Measurements from ENCODE around the gene U2AF1L4. TPM values are rescaled to one million over a fixed set of nuclear protein-coding genes. Genes with fewer than 3 reads are reported as not detected.

The U2AF1L4 gene
- total RNA-seq, 1 donor from 2014 or later, result 6.6 TPM

- H3K36me3 ChIP-seq, result peaks cover 3 to 56% of the 10 kb centered on the region in 2 donors
- intact Hi-C loops (cut with DNase I), result no loop called here
Observed at GRCh38 chr19:35720648-35721047, 24.6 kb downstream of the U2AF1L4 start.

GRCh38 chr19:35720163-35720524 lies 25.1 kb downstream of the U2AF1L4 start:
- no peaks in the 10 kb centered on the region for H3K9me3 ChIP-seq
- H3K4me1 ChIP-seq, result peaks cover 29% of the 10 kb centered on the region
- H3K4me3 ChIP-seq, result no peak overlapping the region
- H3K27ac ChIP-seq, result no peak overlapping the region
- intact Hi-C loops (cut with DNase I), result no loop called here
- no peaks in the 10 kb centered on the region for H3K27me3 ChIP-seq
- DNase-seq (ENCODE audit: extremely low spot score in 2 of 2), result no peak
- TF ChIP-seq POLR2AphosphoS5 (IDR thresholded peaks at IDR 0.05; ENCODE audit: insufficient read depth in 1 of 2, low read depth in 1 of 2) (no peak), CTCF (IDR thresholded peaks at IDR 0.05) (no peak), POLR2A (IDR thresholded peaks at IDR 0.05) (no peak)
- peaks cover 3 to 51% of the 10 kb centered on the region in 2 donors for H3K36me3 ChIP-seq

More at GRCh38 chr19:35720648-35721047, 24.6 kb downstream of the U2AF1L4 start:
- TF ChIP-seq CTCF (IDR thresholded peaks at IDR 0.05) (no peak), POLR2AphosphoS5 (IDR thresholded peaks at IDR 0.05; ENCODE audit: insufficient read depth in 1 of 2, low read depth in 1 of 2) (no peak), POLR2A (IDR thresholded peaks at IDR 0.05) (no peak)
- no peak for DNase-seq (ENCODE audit: extremely low spot score in 2 of 2)
- peaks cover 24% of the 10 kb centered on the region for H3K4me1 ChIP-seq
- no peaks in the 10 kb centered on the region for H3K9me3 ChIP-seq
- H3K27ac ChIP-seq, result no peak overlapping the region
- no peak overlapping the region for H3K4me3 ChIP-seq
- no peaks in the 10 kb centered on the region for H3K27me3 ChIP-seq

GRCh38 chr19:35719402-35720162 lies 25.6 kb downstream of the U2AF1L4 start:
- TF ChIP-seq POLR2A (IDR thresholded peaks at IDR 0.05) (no peak), CTCF (IDR thresholded peaks at IDR 0.05) (no peak), POLR2AphosphoS5 (IDR thresholded peaks at IDR 0.05; ENCODE audit: insufficient read depth in 1 of 2, low read depth in 1 of 2) (no peak)
- Histone ChIP-seq H3K4me3 (peak overlapping the region in 1 of 2 donors; percentile 67), H3K27ac (no peak overlapping the region), H3K36me3 (peaks cover 3 to 46% of the 10 kb centered on the region in 2 donors), H3K9me3 (no peaks in the 10 kb centered on the region), H3K27me3 (no peaks in the 10 kb centered on the region), H3K4me1 (peaks cover 30% of the 10 kb centered on the region)
- intact Hi-C loops (cut with DNase I), result loop anchor here (5.0 to 10.0 kb wide), 2 partner anchors 172 to 215 kb away; partner anchors contain the start of genes LRFN3 and TMEM147
- no peak for DNase-seq (ENCODE audit: extremely low spot score in 2 of 2)

- TF ChIP-seq POLR2A (IDR thresholded peaks at IDR 0.05) (no peak), POLR2AphosphoS5 (IDR thresholded peaks at IDR 0.05; ENCODE audit: insufficient read depth in 1 of 2, low read depth in 1 of 2) (peak in 1 of 2 donors; percentile 29), CTCF (IDR thresholded peaks at IDR 0.05) (no peak)
- H3K9me3 ChIP-seq, result no peaks in the 10 kb centered on the region
- peak overlapping the region; percentile 82 for H3K27ac ChIP-seq
- DNase-seq (ENCODE audit: extremely low spot score in 2 of 2), result no peak
- H3K4me1 ChIP-seq, result peaks cover 30% of the 10 kb centered on the region
- H3K27me3 ChIP-seq, result no peaks in the 10 kb centered on the region
- H3K4me3 ChIP-seq, result peak overlapping the region; percentile 67 to 86
- peaks cover 0 to 35% of the 10 kb centered on the region in 2 donors for H3K36me3 ChIP-seq
- intact Hi-C loops (cut with DNase I), result loop anchor here (5.0 to 10.0 kb wide), 2 partner anchors 171 to 216 kb away; partner anchors contain the start of genes LRFN3 and TMEM147
Observed at GRCh38 chr19:35718345-35719041, 26.7 kb downstream of the U2AF1L4 start.
